GM12872 (cell line): ENCODE data around the gene UGT1A10.

Experiments used
- TF ChIP-seq, protein P1 (sequence below): IDR thresholded peaks from 3 replicates; pipeline ENCODE4 v1.5.1; 2011; ENCODE audit warnings: low read depth, mild to moderate bottlenecking, low read length, moderate library complexity; ENCODE audit not compliant: insufficient read depth

The UGT1A10 gene

DNA sequence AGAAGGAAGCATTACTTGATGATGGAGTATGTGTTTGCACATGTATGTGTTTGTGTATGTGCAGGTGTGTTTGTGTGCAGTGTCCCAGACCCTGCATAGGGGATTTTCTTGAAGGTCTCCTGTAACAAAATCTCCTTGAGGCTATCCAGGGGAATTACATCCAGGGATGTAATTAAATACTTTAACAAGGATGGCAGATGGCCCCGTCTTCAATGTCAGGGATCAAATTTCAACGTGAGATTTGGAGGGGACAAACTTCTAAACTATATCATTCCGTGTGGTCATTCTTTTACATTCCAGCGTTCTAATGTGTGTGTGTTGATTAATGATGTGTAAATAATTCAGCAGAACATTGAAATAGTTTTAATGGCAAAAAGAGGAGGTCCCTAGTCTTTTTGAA is 38.7 kb downstream of the UGT1A10 start:
- TF ChIP-seq, protein P1, sequence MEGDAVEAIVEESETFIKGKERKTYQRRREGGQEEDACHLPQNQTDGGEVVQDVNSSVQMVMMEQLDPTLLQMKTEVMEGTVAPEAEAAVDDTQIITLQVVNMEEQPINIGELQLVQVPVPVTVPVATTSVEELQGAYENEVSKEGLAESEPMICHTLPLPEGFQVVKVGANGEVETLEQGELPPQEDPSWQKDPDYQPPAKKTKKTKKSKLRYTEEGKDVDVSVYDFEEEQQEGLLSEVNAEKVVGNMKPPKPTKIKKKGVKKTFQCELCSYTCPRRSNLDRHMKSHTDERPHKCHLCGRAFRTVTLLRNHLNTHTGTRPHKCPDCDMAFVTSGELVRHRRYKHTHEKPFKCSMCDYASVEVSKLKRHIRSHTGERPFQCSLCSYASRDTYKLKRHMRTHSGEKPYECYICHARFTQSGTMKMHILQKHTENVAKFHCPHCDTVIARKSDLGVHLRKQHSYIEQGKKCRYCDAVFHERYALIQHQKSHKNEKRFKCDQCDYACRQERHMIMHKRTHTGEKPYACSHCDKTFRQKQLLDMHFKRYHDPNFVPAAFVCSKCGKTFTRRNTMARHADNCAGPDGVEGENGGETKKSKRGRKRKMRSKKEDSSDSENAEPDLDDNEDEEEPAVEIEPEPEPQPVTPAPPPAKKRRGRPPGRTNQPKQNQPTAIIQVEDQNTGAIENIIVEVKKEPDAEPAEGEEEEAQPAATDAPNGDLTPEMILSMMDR = no peak

DNA sequence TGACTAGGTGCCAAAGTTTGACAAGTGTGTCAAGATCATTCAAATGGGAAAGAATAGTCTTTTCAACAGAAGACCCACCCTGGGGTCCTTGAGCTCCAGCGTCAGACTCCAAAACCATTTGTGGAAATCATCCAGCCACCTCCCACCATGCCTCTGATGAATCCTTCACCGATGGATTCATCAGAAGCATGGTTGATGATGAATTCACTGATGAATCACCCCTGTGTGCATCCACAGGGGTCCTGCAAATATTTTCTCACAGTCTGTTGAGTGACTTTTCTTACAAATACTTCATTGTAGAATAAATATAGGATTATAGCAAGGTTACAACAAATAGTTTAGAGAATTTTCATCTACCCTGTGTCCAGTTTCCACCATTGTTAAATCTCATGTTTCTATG is 39.8 kb downstream of the UGT1A10 start:
- TF ChIP-seq, protein P1 = no peak

DNA sequence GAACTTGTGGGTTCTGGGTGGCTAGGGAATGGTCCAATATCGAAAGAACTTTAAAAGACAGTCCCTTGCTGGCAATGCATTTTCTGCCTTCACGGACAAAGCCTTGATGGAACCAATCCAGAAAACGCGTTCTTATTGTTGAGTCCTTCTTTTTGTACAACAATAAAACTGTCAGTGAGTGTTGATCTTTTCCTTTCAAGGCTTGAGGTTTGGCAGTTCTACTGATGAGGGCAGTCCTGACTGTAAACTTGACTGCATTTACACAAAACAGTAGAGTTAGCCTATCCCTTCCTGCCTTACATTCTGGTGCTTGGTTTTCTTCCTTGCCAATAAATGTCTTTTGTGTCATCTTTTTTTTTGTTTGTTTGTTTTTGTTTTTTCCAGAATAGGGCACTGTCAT is 42.9 kb downstream of the UGT1A10 start:
- TF ChIP-seq, protein P1 = no peak

DNA sequence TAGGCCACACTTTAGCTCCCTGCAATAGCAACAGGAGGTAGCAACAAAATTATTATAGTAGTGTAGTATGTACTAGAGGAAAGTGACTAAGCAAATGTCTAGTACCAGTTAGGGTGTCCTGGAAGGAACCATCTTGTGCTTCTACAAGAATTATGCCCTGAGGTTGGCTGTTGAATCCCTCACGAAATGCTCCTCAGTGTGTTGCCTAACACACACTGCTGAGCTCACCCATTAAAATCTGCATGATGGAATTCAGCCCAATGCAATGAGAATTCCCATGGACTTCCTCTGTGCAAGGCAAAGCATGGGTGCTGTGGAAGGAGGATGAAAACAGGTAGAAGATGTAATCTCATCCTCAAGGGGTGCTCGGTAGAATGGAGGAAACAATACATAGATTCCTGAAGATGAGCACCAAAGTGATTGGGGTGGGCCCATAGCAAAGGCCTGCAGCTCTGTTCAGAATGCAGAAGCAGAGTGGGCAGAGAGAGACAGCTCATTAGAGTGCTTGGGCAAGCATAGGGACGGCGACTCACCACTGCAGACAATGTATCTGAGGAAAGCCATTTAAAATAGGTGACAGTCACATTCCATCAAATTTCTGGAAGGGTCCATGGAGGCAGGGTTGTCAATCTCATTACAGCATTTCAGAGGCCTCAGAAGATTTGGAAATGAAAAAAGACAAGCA is 44.3 kb downstream of the UGT1A10 start:
- TF ChIP-seq, protein P1 = no peak

DNA sequence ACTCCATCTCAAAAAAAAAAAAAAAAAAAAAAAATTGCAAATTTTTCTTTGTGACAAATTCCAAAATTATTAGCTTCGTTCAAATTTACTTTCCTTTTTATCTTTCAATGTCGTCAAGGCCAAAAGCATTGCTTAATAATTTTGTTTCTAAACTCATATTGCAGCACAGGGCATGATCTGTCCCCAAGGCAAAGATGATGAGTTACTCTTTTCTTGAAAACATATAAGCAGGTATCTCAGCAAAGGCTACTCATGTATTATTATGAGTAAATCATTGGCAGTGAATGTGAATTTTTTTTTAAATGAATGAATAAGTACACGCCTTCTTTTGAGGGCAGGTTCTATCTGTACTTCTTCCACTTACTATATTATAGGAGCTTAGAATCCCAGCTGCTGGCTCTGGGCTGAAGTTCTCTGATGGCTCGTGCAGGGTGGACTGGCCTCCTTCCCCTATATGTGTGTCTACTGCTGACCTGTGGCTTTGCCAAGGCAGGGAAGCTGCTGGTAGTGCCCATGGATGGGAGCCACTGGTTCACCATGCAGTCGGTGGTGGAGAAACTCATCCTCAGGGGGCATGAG is 45.4 kb downstream of the UGT1A10 start, which contains the start of gene UGT1A7:
TSS of gene UGT1A7 (plus strand) at position 381 of the 579 bp plus-strand sequence. CDS start at position 418, 37 bp downstream.
- TF ChIP-seq, protein P1 = no peak

DNA sequence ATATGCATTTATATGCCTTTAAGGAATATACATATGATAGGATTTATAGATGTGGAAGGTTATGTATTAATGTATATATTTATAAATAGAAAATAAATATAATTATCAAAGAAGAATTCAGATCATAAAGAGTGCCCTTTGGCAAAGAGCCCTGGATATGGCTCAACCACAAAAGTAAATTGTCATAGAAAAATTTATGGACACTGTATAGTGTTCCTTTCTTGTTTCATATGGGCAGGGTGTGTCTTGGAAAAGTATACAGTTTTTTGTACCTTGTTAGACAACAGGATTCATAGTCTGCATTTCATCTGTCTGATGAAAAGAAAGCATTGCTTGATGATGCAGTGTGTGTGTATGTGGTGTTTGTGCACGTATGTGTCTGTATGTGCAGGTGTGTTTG is 48.4 kb downstream of the UGT1A10 start:
- TF ChIP-seq, protein P1 = no peak

DNA sequence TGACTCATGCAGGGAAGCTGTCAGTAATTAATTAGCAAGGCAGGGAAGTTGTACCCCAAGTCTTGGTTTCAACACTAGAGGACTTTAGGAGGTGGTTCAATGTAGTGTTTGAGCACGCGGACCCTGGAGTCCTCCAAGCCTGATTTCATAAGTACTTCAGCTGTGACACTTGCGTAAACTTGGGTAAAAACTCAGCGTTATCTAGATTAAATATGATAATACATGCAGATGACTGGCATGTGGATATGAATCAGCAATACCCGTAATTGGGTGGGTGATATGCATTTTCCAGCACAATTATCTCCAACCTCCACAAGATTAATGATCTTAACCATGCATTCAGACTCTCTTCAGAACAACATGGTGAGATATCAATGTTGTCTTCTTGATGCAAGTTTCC is 50.7 kb downstream of the UGT1A10 start:
- TF ChIP-seq, protein P1 = no peak
